GM19035 (cell line): Measurements from ENCODE around the gene FAM193B.
"Not testable (repeated sequence)": the region's sequence is repeated elsewhere in the genome, so short reads cannot be mapped to it uniquely, and the experiment has no call there.

Experiments
- ATAC-seq: cut with Tn5 transposase; IDR thresholded peaks from one replicate; pipeline ENCODE4 v1.9.1; 2021; ENCODE audit not compliant: unreplicated experiment

FAM193B gene

GRCh38 chr5:177538876-177539275 is 15.5 kb downstream of the FAM193B start:
- ATAC-seq: no peak

- no peak for ATAC-seq
Measured at GRCh38 chr5:177537389-177538361, 16.7 kb downstream of the FAM193B start.

- no peak for ATAC-seq
Measured at GRCh38 chr5:177536386-177536785, 18.0 kb downstream of the FAM193B start.

GRCh38 chr5:177535125-177535524 is 19.2 kb downstream of the FAM193B start:
- no peak for ATAC-seq

- ATAC-seq: not testable (repeated sequence)
Measured at GRCh38 chr5:177534433-177534832, 19.9 kb downstream of the FAM193B start.

- ATAC-seq: no peak
Measured at GRCh38 chr5:177531209-177531940, 23.0 kb downstream of the FAM193B start.

- ATAC-seq: no peak
Measured at GRCh38 chr5:177530638-177531037, 23.7 kb downstream of the FAM193B start.

GRCh38 chr5:177529247-177530203 is 24.8 kb downstream of the FAM193B start:
- no peak for ATAC-seq

GRCh38 chr5:177528631-177529030 is 25.7 kb downstream of the FAM193B start:
- ATAC-seq: no peak

GRCh38 chr5:177527595-177527994 is 26.8 kb downstream of the FAM193B start:
- no peak for ATAC-seq

GRCh38 chr5:177526791-177527190 is 27.6 kb downstream of the FAM193B start:
- ATAC-seq: no peak

GRCh38 chr5:177526191-177526590 is 28.2 kb downstream of the FAM193B start:
- no peak for ATAC-seq

- ATAC-seq: no peak
Measured at GRCh38 chr5:177524941-177525655, 29.3 kb downstream of the FAM193B start.

- ATAC-seq: no peak
Measured at GRCh38 chr5:177524539-177524900, 29.8 kb downstream of the FAM193B start.

GRCh38 chr5:177523711-177524538 is 30.4 kb downstream of the FAM193B start:
- ATAC-seq: no peak

GRCh38 chr5:177520916-177521513 is 33.3 kb downstream of the FAM193B start:
- ATAC-seq: no peak

GRCh38 chr5:177520271-177520670 is 34.1 kb downstream of the FAM193B start:
- no peak for ATAC-seq

- no peak for ATAC-seq
Measured at GRCh38 chr5:177519463-177520235, 34.7 kb downstream of the FAM193B start.
